Colonic mucosa (tissue), 4 donors: Measurements from ENCODE around the gene SEC16B. TPM values are rescaled to one million over a fixed set of nuclear protein-coding genes. Genes with fewer than 3 reads are reported as not detected.

ENCODE experiments used
- DNase-seq: peaks from one replicate; pipeline ENCODE4 v3.0.0-alpha.2; 2020
- H3K27ac ChIP-seq: fragments of 200-600 bp; one replicate; pipeline ENCODE4 v1.8.0; 2021
- H3K27me3 ChIP-seq: fragments of 200-600 bp; one replicate; pipeline ENCODE4 v1.8.0; 2021
- H3K36me3 ChIP-seq: fragments of 200-600 bp; one replicate; pipeline ENCODE4 v1.8.0; 2021
- H3K4me1 ChIP-seq: fragments of 200-600 bp; one replicate; pipeline ENCODE4 v1.8.0; 2021; ENCODE audit warnings: mild to moderate bottlenecking
- H3K4me3 ChIP-seq: fragments of 200-600 bp; one replicate; pipeline ENCODE4 v1.8.0; 2021
- H3K9ac ChIP-seq, 2 donors: one replicate each; pipeline ENCODE4 v1.7.0; 2013; ENCODE audit warnings: control low read depth in 2 of 2, low read depth in 2 of 2, low read length in 2 of 2
- H3K9me3 ChIP-seq: fragments of 200-600 bp; one replicate; pipeline ENCODE4 v1.8.0; 2021
- intact Hi-C: fragments of 100-400 bp; cut with DNase I; formaldehyde crosslinking; loops from one replicate; pipeline ENCODE4 v1.14.1; 2022
- total RNA-seq, 2 donors: library from RNA; stranded (reverse); fragmentation: NEBNext Ultra II Directional in 1 of 2; extraction: Animal tissue kit (Norgen Biotek cat#: 25700) in 1 of 2; gene quantifications; one replicate each; pipeline ENCODE4 v1.2.1, GENCODE V29; 2021
- TF ChIP-seq, protein P1 (sequence below): fragments of 200-600 bp; IDR thresholded peaks from one replicate; pipeline ENCODE4 v1.8.0; 2022; ENCODE audit warnings: antibody characterized with exemption, mild to moderate bottlenecking
- donor health status: healthy.
- donor health status: DM: no; HTN: no; CAD: no.
- donor health status: DM: no; HTN: no; CAD: no.

The SEC16B gene
- total RNA-seq, 2 donors from 2014 or later: 2.8 to 5.2 TPM

DNA sequence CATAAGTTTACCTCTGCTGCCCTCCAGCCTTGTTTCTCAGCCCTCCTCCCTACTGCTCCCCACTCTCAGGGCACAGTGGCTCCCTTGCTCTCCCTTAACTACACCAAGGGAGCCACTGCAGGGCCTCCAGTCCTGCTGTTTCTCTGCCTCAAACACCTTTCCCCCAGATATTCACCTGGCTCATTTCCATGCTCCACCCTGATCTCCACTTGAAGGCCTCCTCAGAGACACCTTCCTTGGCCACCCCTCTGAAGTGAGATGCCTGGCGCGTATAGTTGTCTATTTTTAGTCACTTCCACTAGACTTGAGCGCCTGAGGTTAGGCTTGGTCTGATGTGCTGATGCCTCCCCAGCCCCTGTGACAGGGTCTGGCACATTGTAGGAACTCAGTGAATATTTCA, 34.9 kb downstream of the SEC16B start:
- Histone ChIP-seq H3K4me1 (no peaks in the 10 kb centered on the region), H3K9ac (no peak overlapping the region), H3K9me3 (no peaks in the 10 kb centered on the region), H3K27me3 (no peaks in the 10 kb centered on the region), H3K4me3 (no peak overlapping the region), H3K36me3 (no peaks in the 10 kb centered on the region), H3K27ac (no peak overlapping the region)
- TF ChIP-seq, protein P1, sequence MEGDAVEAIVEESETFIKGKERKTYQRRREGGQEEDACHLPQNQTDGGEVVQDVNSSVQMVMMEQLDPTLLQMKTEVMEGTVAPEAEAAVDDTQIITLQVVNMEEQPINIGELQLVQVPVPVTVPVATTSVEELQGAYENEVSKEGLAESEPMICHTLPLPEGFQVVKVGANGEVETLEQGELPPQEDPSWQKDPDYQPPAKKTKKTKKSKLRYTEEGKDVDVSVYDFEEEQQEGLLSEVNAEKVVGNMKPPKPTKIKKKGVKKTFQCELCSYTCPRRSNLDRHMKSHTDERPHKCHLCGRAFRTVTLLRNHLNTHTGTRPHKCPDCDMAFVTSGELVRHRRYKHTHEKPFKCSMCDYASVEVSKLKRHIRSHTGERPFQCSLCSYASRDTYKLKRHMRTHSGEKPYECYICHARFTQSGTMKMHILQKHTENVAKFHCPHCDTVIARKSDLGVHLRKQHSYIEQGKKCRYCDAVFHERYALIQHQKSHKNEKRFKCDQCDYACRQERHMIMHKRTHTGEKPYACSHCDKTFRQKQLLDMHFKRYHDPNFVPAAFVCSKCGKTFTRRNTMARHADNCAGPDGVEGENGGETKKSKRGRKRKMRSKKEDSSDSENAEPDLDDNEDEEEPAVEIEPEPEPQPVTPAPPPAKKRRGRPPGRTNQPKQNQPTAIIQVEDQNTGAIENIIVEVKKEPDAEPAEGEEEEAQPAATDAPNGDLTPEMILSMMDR: no peak
- DNase-seq: no peak
- intact Hi-C loops: no loop called here

DNA sequence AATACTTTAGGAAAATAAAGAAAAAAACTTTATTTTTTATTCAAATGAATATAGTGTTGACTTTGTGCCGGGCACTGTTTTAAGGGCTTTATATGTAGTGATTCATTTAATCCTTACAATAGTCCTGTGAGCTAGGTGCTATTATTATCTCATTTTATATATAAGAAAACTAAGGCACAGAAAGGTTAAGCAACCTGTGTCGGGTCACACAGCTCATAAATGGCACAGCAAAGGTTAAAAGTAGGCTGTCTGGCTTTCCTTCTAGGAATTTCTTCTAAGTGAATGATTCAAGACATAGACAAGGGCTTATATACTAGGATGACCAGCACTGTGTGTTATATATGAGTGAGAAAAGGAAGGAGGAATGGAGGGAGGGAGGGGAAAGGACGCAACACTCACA, 35.4 kb downstream of the SEC16B start:
- no peak for DNase-seq
- no peaks in the 10 kb centered on the region for H3K36me3 ChIP-seq
- no peaks in the 10 kb centered on the region for H3K9me3 ChIP-seq
- H3K27ac ChIP-seq: no peak overlapping the region
- H3K27me3 ChIP-seq: no peaks in the 10 kb centered on the region
- H3K9ac ChIP-seq: no peak overlapping the region
- no peaks in the 10 kb centered on the region for H3K4me1 ChIP-seq
- H3K4me3 ChIP-seq: no peak overlapping the region
- intact Hi-C loops: no loop called here
- TF ChIP-seq, protein P1: no peak

DNA sequence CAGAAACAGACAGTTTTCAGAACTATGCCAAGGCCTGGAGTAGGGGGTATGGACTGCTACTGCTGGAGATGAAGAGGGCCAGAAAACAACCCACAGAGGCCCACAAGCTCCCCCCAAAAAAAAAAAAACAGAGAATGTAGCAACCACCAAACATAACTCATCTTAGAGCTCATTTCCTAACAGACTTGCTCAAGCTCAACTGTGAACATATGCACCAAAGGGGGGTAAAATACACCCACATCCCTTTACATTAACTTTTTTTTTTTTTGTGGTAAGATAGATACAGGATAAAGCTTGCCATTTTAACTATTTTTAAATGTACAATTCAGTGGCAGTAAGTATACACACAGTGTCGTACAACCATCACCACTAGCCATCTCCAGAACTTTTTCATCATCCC, 36.0 kb downstream of the SEC16B start:
- H3K9me3 ChIP-seq: no peaks in the 10 kb centered on the region
- H3K36me3 ChIP-seq: no peaks in the 10 kb centered on the region
- DNase-seq: no peak
- no peak overlapping the region for H3K9ac ChIP-seq
- TF ChIP-seq, protein P1: no peak
- H3K27ac ChIP-seq: no peak overlapping the region
- H3K4me1 ChIP-seq: no peaks in the 10 kb centered on the region
- no peaks in the 10 kb centered on the region for H3K27me3 ChIP-seq
- intact Hi-C loops: no loop called here
- H3K4me3 ChIP-seq: no peak overlapping the region

DNA sequence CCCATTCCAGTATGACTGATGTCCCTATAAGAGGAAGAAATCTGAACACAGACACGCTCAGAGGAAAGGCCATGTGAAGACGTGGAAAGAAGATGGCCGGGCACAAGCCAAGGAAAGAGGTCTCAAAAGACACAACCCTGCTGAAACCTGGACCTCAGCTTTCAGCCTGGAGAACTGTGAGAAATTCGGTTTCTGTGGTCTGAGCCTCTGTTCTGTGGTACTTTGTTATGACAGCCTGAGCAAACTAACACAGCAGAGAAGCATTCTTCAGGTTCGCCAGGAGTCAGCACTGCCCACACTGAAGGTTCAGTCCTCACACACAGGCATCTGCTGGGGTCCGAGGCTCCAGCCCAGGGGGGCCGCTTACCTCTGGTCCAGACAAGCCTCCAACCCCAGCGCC, 37.7 kb downstream of the SEC16B start:
- intact Hi-C loops: no loop called here
- Histone ChIP-seq H3K9me3 (no peaks in the 10 kb centered on the region), H3K27ac (no peak overlapping the region), H3K36me3 (no peaks in the 10 kb centered on the region), H3K9ac (no peak overlapping the region), H3K4me1 (no peaks in the 10 kb centered on the region), H3K27me3 (no peaks in the 10 kb centered on the region), H3K4me3 (no peak overlapping the region)
- TF ChIP-seq, protein P1: no peak
- DNase-seq: no peak

DNA sequence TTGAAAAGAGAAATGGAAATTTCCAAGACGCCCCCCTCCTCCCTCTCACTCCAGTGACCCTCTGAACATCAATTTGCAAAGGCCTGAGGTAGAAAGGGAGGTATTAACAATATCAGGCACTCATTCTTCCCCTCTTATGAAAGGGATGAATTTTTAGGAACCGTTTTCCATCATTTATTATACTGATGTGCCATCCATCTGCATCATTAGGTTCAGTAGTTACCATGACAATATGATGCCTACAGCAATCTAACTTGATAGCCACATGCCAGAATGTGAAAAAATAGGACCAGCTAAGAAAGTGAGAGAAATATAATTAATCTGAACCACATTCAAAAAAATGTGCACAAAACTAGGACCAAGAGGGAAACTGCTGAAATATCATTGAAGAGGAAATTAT, 40.9 kb downstream of the SEC16B start:
- no peak overlapping the region for H3K9ac ChIP-seq
- no peaks in the 10 kb centered on the region for H3K27me3 ChIP-seq
- H3K4me1 ChIP-seq: no peaks in the 10 kb centered on the region
- no peaks in the 10 kb centered on the region for H3K36me3 ChIP-seq
- H3K9me3 ChIP-seq: no peaks in the 10 kb centered on the region
- TF ChIP-seq, protein P1: no peak
- intact Hi-C loops: no loop called here
- H3K27ac ChIP-seq: no peak overlapping the region
- no peak overlapping the region for H3K4me3 ChIP-seq
- DNase-seq: no peak

DNA sequence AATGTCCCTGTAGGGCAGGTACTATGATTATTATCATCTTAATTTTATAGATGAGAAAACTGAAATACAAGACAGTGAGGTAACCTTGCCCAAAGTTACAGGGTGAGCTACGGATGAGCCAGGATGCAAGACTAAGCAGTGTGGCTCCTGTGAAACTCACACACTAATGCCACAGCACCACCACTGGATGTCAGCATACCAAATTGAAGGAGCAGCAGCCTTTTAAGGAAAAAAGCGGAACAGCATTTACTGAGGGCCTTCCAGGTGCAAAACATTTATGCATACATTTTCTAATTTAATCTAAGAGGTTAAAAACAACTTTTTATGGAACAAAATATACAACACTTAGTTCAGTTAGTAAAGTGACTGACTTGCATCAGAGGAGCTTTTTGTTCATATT, 41.7 kb downstream of the SEC16B start:
- DNase-seq: no peak
- Histone ChIP-seq H3K27me3 (no peaks in the 10 kb centered on the region), H3K9ac (no peak overlapping the region), H3K27ac (no peak overlapping the region), H3K9me3 (no peaks in the 10 kb centered on the region), H3K4me3 (no peak overlapping the region), H3K36me3 (no peaks in the 10 kb centered on the region), H3K4me1 (no peaks in the 10 kb centered on the region)
- intact Hi-C loops: no loop called here
- TF ChIP-seq, protein P1: no peak
